ENCODE measurements around the gene CXCL1. TPM values are rescaled to one million over a fixed set of nuclear protein-coding genes. Genes with fewer than 3 reads are reported as not detected.

Gene CXCL1
- total and polyA plus RNA-seq, 2 donors (not counting 1 experiment from before 2014, with no cell fraction given) = 1.4 to 1.5 TPM

DNA sequence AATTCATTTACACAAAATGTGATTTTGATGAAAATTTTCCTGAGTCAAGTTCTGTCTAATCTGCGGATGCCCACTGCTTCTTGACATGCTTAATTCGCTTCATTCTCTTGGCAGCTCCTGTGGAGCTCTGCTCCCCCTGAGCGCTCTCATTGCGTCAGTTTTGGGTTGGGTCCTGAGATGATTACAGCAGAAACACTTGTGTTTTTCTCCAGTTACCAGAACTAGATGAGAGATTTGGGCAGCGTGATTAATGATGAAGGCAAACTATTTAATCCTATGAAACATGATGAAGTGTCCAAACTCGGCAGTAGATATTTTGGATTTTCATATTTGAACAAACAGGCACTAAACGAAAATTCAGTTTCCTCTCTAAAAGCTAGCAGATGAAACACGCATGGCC is 4.2 kb upstream of the CXCL1 start:
- Histone ChIP-seq H3K4me3 (replicated peaks in 1 of 4; ENCODE audit: control extremely low read depth in 1 of 4, insufficient read depth in 1 of 4, low read depth in 3 of 4, low read length in 4 of 4) (no peak overlapping the region), H3K4me1 (ENCODE audit: control insufficient read depth, extremely low read depth, insufficient read depth, low read length) (no peaks in the 10 kb centered on the region), H3K9me3 (ENCODE audit: control insufficient read depth, insufficient read depth, low read depth, low read length) (no peaks in the 10 kb centered on the region), H2AFZ (ENCODE audit: low read length) (no peak overlapping the region), H3K27ac (ENCODE audit: insufficient read depth, low read length) (no peak overlapping the region), H4K20me1 (ENCODE audit: control insufficient read depth, extremely low read depth, insufficient read depth, low read length) (no peaks in the 10 kb centered on the region), H3K27me3 (ENCODE audit: control insufficient read depth, insufficient read depth, low read length) (no peaks in the 10 kb centered on the region), H3K79me2 (ENCODE audit: control insufficient read depth, insufficient read depth, low read length) (no peaks in the 10 kb centered on the region), H3K4me2 (ENCODE audit: extremely low read depth, insufficient read depth, low read length) (no peak overlapping the region), H3K36me3 (ENCODE audit: control insufficient read depth, insufficient read depth, low read length) (no peaks in the 10 kb centered on the region), H3K9ac (ENCODE audit: insufficient read depth, low read length) (no peak overlapping the region)
- no peak for DNase-seq (ENCODE audit: low read depth in 2 of 2)
- TF ChIP-seq EZH2 (IDR thresholded peaks at IDR 0.05; ENCODE audit: low read length, missing control alignments) = no peak
- TF ChIP-seq, protein P1, sequence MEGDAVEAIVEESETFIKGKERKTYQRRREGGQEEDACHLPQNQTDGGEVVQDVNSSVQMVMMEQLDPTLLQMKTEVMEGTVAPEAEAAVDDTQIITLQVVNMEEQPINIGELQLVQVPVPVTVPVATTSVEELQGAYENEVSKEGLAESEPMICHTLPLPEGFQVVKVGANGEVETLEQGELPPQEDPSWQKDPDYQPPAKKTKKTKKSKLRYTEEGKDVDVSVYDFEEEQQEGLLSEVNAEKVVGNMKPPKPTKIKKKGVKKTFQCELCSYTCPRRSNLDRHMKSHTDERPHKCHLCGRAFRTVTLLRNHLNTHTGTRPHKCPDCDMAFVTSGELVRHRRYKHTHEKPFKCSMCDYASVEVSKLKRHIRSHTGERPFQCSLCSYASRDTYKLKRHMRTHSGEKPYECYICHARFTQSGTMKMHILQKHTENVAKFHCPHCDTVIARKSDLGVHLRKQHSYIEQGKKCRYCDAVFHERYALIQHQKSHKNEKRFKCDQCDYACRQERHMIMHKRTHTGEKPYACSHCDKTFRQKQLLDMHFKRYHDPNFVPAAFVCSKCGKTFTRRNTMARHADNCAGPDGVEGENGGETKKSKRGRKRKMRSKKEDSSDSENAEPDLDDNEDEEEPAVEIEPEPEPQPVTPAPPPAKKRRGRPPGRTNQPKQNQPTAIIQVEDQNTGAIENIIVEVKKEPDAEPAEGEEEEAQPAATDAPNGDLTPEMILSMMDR (conservative IDR thresholded peaks at IDR 0.05 in 1 of 2, IDR thresholded peaks at IDR 0.05 in 1 of 2; ENCODE audit: low read depth in 1 of 2, low read length in 2 of 2) = no peak

- Histone ChIP-seq H3K27ac (ENCODE audit: insufficient read depth, low read length) (no peak overlapping the region), H3K9ac (ENCODE audit: insufficient read depth, low read length) (no peak overlapping the region), H3K27me3 (ENCODE audit: control insufficient read depth, insufficient read depth, low read length) (no peaks in the 10 kb centered on the region), H2AFZ (ENCODE audit: low read length) (no peak overlapping the region), H3K9me3 (ENCODE audit: control insufficient read depth, insufficient read depth, low read depth, low read length) (no peaks in the 10 kb centered on the region), H3K4me2 (ENCODE audit: extremely low read depth, insufficient read depth, low read length) (no peak overlapping the region), H3K4me1 (ENCODE audit: control insufficient read depth, extremely low read depth, insufficient read depth, low read length) (no peaks in the 10 kb centered on the region), H3K36me3 (ENCODE audit: control insufficient read depth, insufficient read depth, low read length) (no peaks in the 10 kb centered on the region), H4K20me1 (ENCODE audit: control insufficient read depth, extremely low read depth, insufficient read depth, low read length) (no peaks in the 10 kb centered on the region), H3K79me2 (ENCODE audit: control insufficient read depth, insufficient read depth, low read length) (no peaks in the 10 kb centered on the region), H3K4me3 (replicated peaks in 1 of 4; ENCODE audit: control extremely low read depth in 1 of 4, insufficient read depth in 1 of 4, low read depth in 3 of 4, low read length in 4 of 4) (no peak overlapping the region)
- DNase-seq (ENCODE audit: low read depth in 2 of 2) = no peak
- TF ChIP-seq, protein P1 (conservative IDR thresholded peaks at IDR 0.05 in 1 of 2, IDR thresholded peaks at IDR 0.05 in 1 of 2; ENCODE audit: low read depth in 1 of 2, low read length in 2 of 2) = no peak
Observed at GRCh38 chr4:73865431-73866096, 3.6 kb upstream of the CXCL1 start.

DNA sequence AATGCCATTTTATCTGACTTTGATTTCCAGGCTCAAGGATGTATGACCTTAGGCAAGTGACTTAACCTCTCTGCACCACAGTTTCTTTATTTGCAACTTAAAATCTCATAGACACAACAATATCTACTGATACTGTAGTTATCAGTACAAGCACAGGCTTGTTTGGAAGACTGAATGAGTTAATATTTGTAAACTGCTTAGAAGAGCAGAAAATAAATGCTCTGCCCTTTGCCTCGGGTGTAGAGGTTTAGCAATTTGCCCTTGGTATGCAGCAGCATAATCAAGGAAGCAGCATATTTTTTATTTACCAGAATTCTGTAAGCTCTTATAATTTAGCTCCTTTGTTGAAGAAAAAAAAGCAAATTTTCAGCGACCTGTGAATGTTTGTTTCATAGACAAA is 2.9 kb upstream of the CXCL1 start:
- H2AFZ ChIP-seq (ENCODE audit: low read length) = no peak overlapping the region

More for the DNA sequence above, 2.9 kb upstream of the CXCL1 start:
- Histone ChIP-seq H3K79me2 (ENCODE audit: control insufficient read depth, insufficient read depth, low read length) (no peaks in the 10 kb centered on the region), H3K4me1 (ENCODE audit: control insufficient read depth, extremely low read depth, insufficient read depth, low read length) (no peaks in the 10 kb centered on the region), H3K36me3 (ENCODE audit: control insufficient read depth, insufficient read depth, low read length) (no peaks in the 10 kb centered on the region), H3K9me3 (ENCODE audit: control insufficient read depth, insufficient read depth, low read depth, low read length) (no peaks in the 10 kb centered on the region), H3K4me3 (replicated peaks in 1 of 4; ENCODE audit: control extremely low read depth in 1 of 4, insufficient read depth in 1 of 4, low read depth in 3 of 4, low read length in 4 of 4) (no peak overlapping the region), H3K9ac (ENCODE audit: insufficient read depth, low read length) (no peak overlapping the region), H3K27ac (ENCODE audit: insufficient read depth, low read length) (no peak overlapping the region), H3K27me3 (ENCODE audit: control insufficient read depth, insufficient read depth, low read length) (no peaks in the 10 kb centered on the region), H4K20me1 (ENCODE audit: control insufficient read depth, extremely low read depth, insufficient read depth, low read length) (no peaks in the 10 kb centered on the region), H3K4me2 (ENCODE audit: extremely low read depth, insufficient read depth, low read length) (no peak overlapping the region)
- TF ChIP-seq EZH2 (IDR thresholded peaks at IDR 0.05; ENCODE audit: low read length, missing control alignments) = no peak
- DNase-seq (ENCODE audit: low read depth in 2 of 2) = no peak
